Calu3 (cell line): ENCODE results near the gene S100A9. TPM values are rescaled to one million over a fixed set of nuclear protein-coding genes. Genes with fewer than 3 reads are reported as not detected.

Experiments
- BruUV-seq: library from RNA; stranded (reverse); fragments of 400-500 nt; replicated peaks from 2 replicates; lab custom pipeline; 2021; lab: Mats Ljungman, UMichigan
- CTCF ChIA-PET: fragments of 300-600 bp; sonication (Branson Sonifier 250); formaldehyde crosslinking; loops from one replicate; lab custom pipeline; 2022; ENCODE audit warnings: antibody characterized with exemption; lab: Charles Lee
- DNase-seq: peaks from one replicate; pipeline ENCODE4 v3.0.0; 2022
- H3K27ac Mint-ChIP-seq: one replicate; pipeline ENCODE4 v1.8.0; 2022; ENCODE audit warnings: mixed read lengths; ENCODE audit not compliant: unreplicated experiment
- H3K27me3 Mint-ChIP-seq: one replicate; pipeline ENCODE4 v1.8.0; 2022; ENCODE audit warnings: mixed read lengths; ENCODE audit not compliant: unreplicated experiment
- H3K36me3 Mint-ChIP-seq: one replicate; pipeline ENCODE4 v1.8.0; 2022; ENCODE audit warnings: mild to moderate bottlenecking, moderate library complexity, mixed read lengths; ENCODE audit not compliant: insufficient read depth, unreplicated experiment
- H3K4me1 Mint-ChIP-seq: one replicate; pipeline ENCODE4 v1.8.0; 2022; ENCODE audit warnings: mild to moderate bottlenecking, low read depth, mixed read lengths; ENCODE audit not compliant: unreplicated experiment
- H3K4me3 Mint-ChIP-seq: one replicate; pipeline ENCODE4 v1.8.0; 2022; ENCODE audit warnings: mild to moderate bottlenecking, low read depth, moderate library complexity, mixed read lengths; ENCODE audit not compliant: unreplicated experiment
- H3K9me3 Mint-ChIP-seq: one replicate; pipeline ENCODE4 v1.8.0; 2022; ENCODE audit warnings: low read depth, mixed read lengths; ENCODE audit not compliant: unreplicated experiment
- CTCF ChIP-seq: fragments of 200-600 bp; IDR thresholded peaks from one replicate; pipeline ENCODE4 v1.8.0; 2022; ENCODE audit warnings: antibody characterized with exemption; ENCODE audit not compliant: unreplicated experiment
- intact Hi-C: fragments of 100-400 bp; cut with micrococcal nuclease; formaldehyde crosslinking; loops from one replicate; pipeline ENCODE4 v1.10.0; 2022; ENCODE audit not compliant: unreplicated experiment
- total RNA-seq: library from RNA; stranded (reverse); gene quantifications from 2 replicates; pipeline ENCODE4 v1.2.3, GENCODE V29; 2022

Gene S100A9
- total RNA-seq, 1 experiment from 2014 or later = 5.0 TPM

GRCh38 chr1:153339802-153340201, 17.9 kb upstream of the S100A9 start:
- Mint-ChIP-seq H3K9me3 (no peaks in the 10 kb centered on the region), H3K27ac (no peak overlapping the region), H3K4me1 (peaks cover 18% of the 10 kb centered on the region), H3K4me3 (no peak overlapping the region), H3K27me3 (peaks cover 91% of the 10 kb centered on the region), H3K36me3 (no peaks in the 10 kb centered on the region)
- DNase-seq = no peak
- intact Hi-C loops = no loop called here
- CTCF ChIA-PET = no interaction called here
- no peak for TF ChIP-seq CTCF
- BruUV-seq = no TSS peak

GRCh38 chr1:153340356-153340755, 17.3 kb upstream of the S100A9 start:
- no peaks in the 10 kb centered on the region for H3K9me3 Mint-ChIP-seq
- BruUV-seq = no TSS peak
- intact Hi-C loops = no loop called here
- TF ChIP-seq CTCF = no peak
- H3K4me3 Mint-ChIP-seq = no peak overlapping the region
- H3K36me3 Mint-ChIP-seq = no peaks in the 10 kb centered on the region
- H3K4me1 Mint-ChIP-seq = peaks cover 21% of the 10 kb centered on the region
- CTCF ChIA-PET = no interaction called here
- no peak overlapping the region for H3K27ac Mint-ChIP-seq
- H3K27me3 Mint-ChIP-seq = peaks cover 95% of the 10 kb centered on the region
- DNase-seq = no peak

- BruUV-seq = no TSS peak
- Mint-ChIP-seq H3K4me1 (peaks cover 32% of the 10 kb centered on the region), H3K27ac (no peak overlapping the region), H3K36me3 (no peaks in the 10 kb centered on the region), H3K27me3 (peaks cover 95% of the 10 kb centered on the region), H3K4me3 (no peak overlapping the region), H3K9me3 (no peaks in the 10 kb centered on the region)
- no peak for DNase-seq
- intact Hi-C loops = no loop called here
- TF ChIP-seq CTCF = no peak
- CTCF ChIA-PET = interaction anchor here (0.7 kb wide), 1 partner anchor 14 kb away, joined by 3 read pairs; no protein-coding TSS in a partner anchor
Measured at GRCh38 chr1:153341431-153341934, 16.2 kb upstream of the S100A9 start.

- BruUV-seq = no TSS peak
- Mint-ChIP-seq H3K4me3 (no peak overlapping the region), H3K27ac (no peak overlapping the region), H3K9me3 (no peaks in the 10 kb centered on the region), H3K27me3 (peaks cover 95% of the 10 kb centered on the region), H3K36me3 (no peaks in the 10 kb centered on the region), H3K4me1 (peaks cover 35% of the 10 kb centered on the region)
- intact Hi-C loops = no loop called here
- no peak for TF ChIP-seq CTCF
- CTCF ChIA-PET = no interaction called here
- no peak for DNase-seq
Measured at GRCh38 chr1:153342178-153342577, 15.5 kb upstream of the S100A9 start.
